IgD-negative memory B cell (primary cell): ENCODE measurements around the gene SPIB. TPM values are rescaled to one million over a fixed set of nuclear protein-coding genes. Genes with fewer than 3 reads are reported as not detected.
"Not testable (repeated sequence)": the region's sequence is repeated elsewhere in the genome, so short reads cannot be mapped to it uniquely, and the experiment has no call there.

Source experiments
- H3K27ac Mint-ChIP-seq, 3 donors: one replicate each; pipeline ENCODE4 v1.8.0; 2020 to 2022; ENCODE audit warnings: mild to moderate bottlenecking in 3 of 3, mixed read lengths in 3 of 3, moderate library complexity in 1 of 3
- H3K27me3 Mint-ChIP-seq: one replicate; pipeline ENCODE4 v1.8.0; 2021; ENCODE audit warnings: mixed read lengths
- H3K36me3 Mint-ChIP-seq: one replicate; pipeline ENCODE4 v1.8.0; 2020; ENCODE audit warnings: mild to moderate bottlenecking, mixed read lengths
- H3K4me1 Mint-ChIP-seq, 3 donors: one replicate each; pipeline ENCODE4 v1.8.0; 2020 to 2022; ENCODE audit warnings: mixed read lengths in 3 of 3, mild to moderate bottlenecking in 1 of 3
- H3K4me3 Mint-ChIP-seq, 4 donors: one replicate each; pipeline ENCODE4 v1.8.0; 2020 to 2022; ENCODE audit warnings: mild to moderate bottlenecking in 4 of 4, mixed read lengths in 4 of 4, moderate library complexity in 3 of 4
- H3K9me3 Mint-ChIP-seq, 3 donors: one replicate each; pipeline ENCODE4 v1.8.0; 2020 to 2021; ENCODE audit warnings: mixed read lengths in 3 of 3, mild to moderate bottlenecking in 1 of 3
- polyA plus RNA-seq: library from polyadenylated mRNA; unstranded; fragments of 300-500 nt; fragmentation: Illumina TruSeq; gene quantifications from one replicate; pipeline ENCODE4 v1.2.3, GENCODE V29; 2021

The SPIB gene
- polyA plus RNA-seq, 1 donor from 2014 or later, result 403 TPM

- Mint-ChIP-seq H3K4me3 (peak within 1 kb of the TSS; percentile 76 to 98 (median 94)), H3K4me1 (peaks cover 8 to 21% (median 16%) of the 10 kb centered on the region in 3 donors), H3K27me3 (peaks cover 2% of the 10 kb centered on the region), H3K36me3 (peaks cover 4% of the 10 kb centered on the region), H3K9me3 (no peaks in the 10 kb centered on the region), H3K27ac (peak within 1 kb of the TSS; percentile 93 to 97 (median 95))
These were observed 34.7 kb upstream of the SPIB start, which contains the start of gene POLD1 for GRCh38 chr19:50383852-50384684. TSS of gene POLD1 (plus strand) at chr19:50384347. CDS start at chr19:50398852, 14,505 bp downstream.

- peak overlapping the region; percentile 93 to 97 (median 95) for H3K27ac Mint-ChIP-seq
- H3K27me3 Mint-ChIP-seq, result peaks cover 2% of the 10 kb centered on the region
- H3K4me1 Mint-ChIP-seq, result peaks cover 6 to 21% (median 16%) of the 10 kb centered on the region in 3 donors
- peak overlapping the region; percentile 76 to 98 (median 94) for H3K4me3 Mint-ChIP-seq
- H3K36me3 Mint-ChIP-seq, result peaks cover 2% of the 10 kb centered on the region
- no peaks in the 10 kb centered on the region for H3K9me3 Mint-ChIP-seq
These were observed 33.8 kb upstream of the SPIB start for GRCh38 chr19:50384685-50385535.

- H3K27ac Mint-ChIP-seq, result peak overlapping the region in 1 of 3 donors; percentile 79
- no peaks in the 10 kb centered on the region for H3K9me3 Mint-ChIP-seq
- peaks cover 2% of the 10 kb centered on the region for H3K27me3 Mint-ChIP-seq
- H3K4me1 Mint-ChIP-seq, result peaks cover 6 to 21% (median 16%) of the 10 kb centered on the region in 3 donors
- H3K4me3 Mint-ChIP-seq, result peak overlapping the region in 1 of 4 donors; percentile 88
- peaks cover 4% of the 10 kb centered on the region for H3K36me3 Mint-ChIP-seq
These were observed 31.4 kb upstream of the SPIB start for GRCh38 chr19:50387176-50387867.

DNA sequence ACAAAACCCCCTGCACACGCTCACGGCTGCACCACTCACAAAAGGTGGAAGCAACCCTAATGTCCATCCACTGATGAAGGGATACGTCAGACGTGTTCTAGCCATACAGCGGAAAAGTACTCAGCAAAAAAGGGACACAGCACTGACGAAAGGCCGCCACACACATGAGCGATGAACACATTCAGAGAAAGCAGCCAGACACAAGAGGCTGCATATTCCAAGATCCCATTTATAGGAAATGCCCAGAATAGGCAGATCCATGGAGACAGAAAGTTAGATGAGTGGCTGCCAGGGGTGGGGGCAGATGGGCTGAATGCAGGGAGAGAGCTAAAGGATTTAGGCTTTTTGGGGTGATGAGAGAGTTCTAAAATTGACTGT lies 30.9 kb upstream of the SPIB start:
- H3K4me3 Mint-ChIP-seq, result peak overlapping the region in 1 of 4 donors; percentile 88
- H3K27ac Mint-ChIP-seq, result peak overlapping the region in 1 of 3 donors; percentile 79
- peaks cover 5% of the 10 kb centered on the region for H3K36me3 Mint-ChIP-seq
- H3K9me3 Mint-ChIP-seq, result no peaks in the 10 kb centered on the region
- peaks cover 2% of the 10 kb centered on the region for H3K27me3 Mint-ChIP-seq
- H3K4me1 Mint-ChIP-seq, result peaks cover 6 to 21% (median 16%) of the 10 kb centered on the region in 3 donors

DNA sequence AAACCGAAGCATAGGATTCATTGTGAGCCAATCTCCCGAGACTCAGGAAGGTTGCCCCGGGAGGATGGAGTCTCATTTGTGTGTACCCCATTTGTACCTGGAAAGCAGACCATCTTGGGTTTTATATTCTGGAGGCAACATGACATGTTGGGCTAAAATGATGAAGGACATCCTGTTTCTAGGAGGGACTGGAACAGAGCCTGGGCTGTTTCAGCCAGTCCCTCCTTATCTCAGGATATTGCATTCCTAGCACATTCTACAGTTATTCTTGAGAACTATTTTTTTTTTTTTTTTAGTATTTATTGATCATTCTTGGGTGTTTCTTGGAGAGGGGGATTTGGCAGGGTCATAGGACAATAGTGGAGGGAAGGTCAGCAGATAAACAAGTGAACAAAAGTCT lies 28.4 kb upstream of the SPIB start:
- H3K4me1 Mint-ChIP-seq, H3K9me3 Mint-ChIP-seq, H3K27me3 Mint-ChIP-seq, H3K27ac Mint-ChIP-seq, H3K4me3 Mint-ChIP-seq, H3K36me3 Mint-ChIP-seq: not testable (repeated sequence)

GRCh38 chr19:50390952-50391351 lies 27.8 kb upstream of the SPIB start:
- not testable (repeated sequence) for H3K27ac Mint-ChIP-seq, H3K36me3 Mint-ChIP-seq, H3K4me1 Mint-ChIP-seq, H3K9me3 Mint-ChIP-seq, H3K27me3 Mint-ChIP-seq, H3K4me3 Mint-ChIP-seq

DNA sequence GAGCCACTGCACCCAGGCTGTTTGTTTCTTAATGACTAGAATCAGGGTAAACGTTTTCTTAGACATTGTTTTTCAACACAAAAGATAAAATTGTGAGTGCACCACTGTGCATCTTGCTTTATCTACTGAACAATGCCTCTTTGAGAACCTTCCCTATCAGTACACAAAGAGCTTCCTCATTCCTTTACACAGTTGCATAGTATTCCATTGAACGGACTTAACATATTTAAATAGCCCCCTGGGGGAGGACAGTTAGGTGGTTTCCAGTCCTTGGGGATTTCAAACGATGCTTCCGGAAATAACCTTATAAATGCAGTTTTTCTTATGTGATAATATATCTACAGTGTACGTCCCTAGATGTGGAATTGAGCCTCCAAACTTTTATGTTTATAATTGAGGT lies 26.0 kb upstream of the SPIB start:
- H3K27me3 Mint-ChIP-seq, result no peaks in the 10 kb centered on the region
- H3K27ac Mint-ChIP-seq, result no peak overlapping the region
- peaks cover 8% of the 10 kb centered on the region for H3K36me3 Mint-ChIP-seq
- no peak overlapping the region for H3K4me3 Mint-ChIP-seq
- peaks cover 0 to 4% (median 4%) of the 10 kb centered on the region in 3 donors for H3K4me1 Mint-ChIP-seq
- no peaks in the 10 kb centered on the region for H3K9me3 Mint-ChIP-seq

DNA sequence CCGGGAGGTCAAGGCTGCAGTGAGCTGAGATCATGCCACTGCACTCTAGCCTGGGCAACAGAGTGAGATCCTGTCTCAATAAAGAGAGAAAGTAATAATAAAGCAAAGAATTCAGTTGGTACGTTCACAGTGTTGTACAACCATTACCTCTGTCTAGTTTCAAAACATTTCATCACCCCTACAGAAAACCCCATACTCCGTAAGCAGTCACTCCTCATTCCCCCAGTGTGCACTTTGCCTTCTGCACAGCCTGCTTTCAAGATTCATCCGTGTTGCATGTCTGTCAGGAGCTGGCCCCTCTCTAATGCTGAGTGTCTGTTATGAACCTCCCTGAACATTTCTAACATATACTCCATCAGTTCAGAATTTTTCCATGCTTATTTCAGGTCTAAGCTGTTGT lies 25.1 kb upstream of the SPIB start:
- H3K9me3 Mint-ChIP-seq, result no peaks in the 10 kb centered on the region
- no peak overlapping the region for H3K4me3 Mint-ChIP-seq
- peaks cover 0 to 4% (median 4%) of the 10 kb centered on the region in 3 donors for H3K4me1 Mint-ChIP-seq
- no peaks in the 10 kb centered on the region for H3K27me3 Mint-ChIP-seq
- H3K27ac Mint-ChIP-seq, result peak overlapping the region in 1 of 3 donors; percentile 47
- H3K36me3 Mint-ChIP-seq, result peaks cover 8% of the 10 kb centered on the region

- Mint-ChIP-seq H3K4me1 (peaks cover 0 to 4% (median 4%) of the 10 kb centered on the region in 3 donors), H3K9me3 (no peaks in the 10 kb centered on the region), H3K27me3 (no peaks in the 10 kb centered on the region), H3K27ac (peak overlapping the region in 1 of 3 donors; percentile 47), H3K4me3 (no peak overlapping the region), H3K36me3 (peaks cover 8% of the 10 kb centered on the region)
These were observed 24.7 kb upstream of the SPIB start for GRCh38 chr19:50394017-50394416.

DNA sequence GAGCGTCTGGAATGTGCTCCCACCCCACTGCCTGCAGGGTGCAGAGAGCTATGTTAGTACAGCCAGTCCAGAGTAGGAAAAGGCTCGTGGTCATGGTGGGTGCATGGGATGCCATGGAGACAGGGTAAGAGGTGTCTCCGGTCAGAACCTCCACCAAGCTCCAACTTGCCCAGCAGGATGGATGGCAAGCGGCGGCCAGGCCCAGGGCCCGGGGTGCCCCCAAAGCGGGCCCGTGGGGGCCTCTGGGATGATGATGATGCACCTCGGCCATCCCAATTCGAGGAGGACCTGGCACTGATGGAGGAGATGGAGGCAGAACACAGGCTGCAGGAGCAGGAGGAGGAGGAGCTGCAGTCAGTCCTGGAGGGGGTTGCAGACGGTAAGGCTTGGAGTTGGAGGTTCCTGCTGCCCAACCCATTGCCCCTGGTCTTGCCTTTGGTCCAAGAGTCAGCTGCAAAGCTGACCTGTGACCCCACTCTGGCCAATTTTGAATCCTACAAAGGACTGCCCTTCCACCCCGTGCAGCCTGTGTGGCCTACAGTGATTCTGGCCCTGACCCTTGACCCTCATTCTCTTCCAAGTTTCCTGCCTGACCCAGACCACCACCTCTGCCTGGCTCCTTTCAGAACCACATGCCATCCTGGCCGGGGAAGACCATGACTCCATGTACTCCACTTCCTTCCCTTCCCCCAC lies 19.9 kb upstream of the SPIB start:
- H3K27me3 Mint-ChIP-seq, result no peaks in the 10 kb centered on the region
- no peak overlapping the region for H3K27ac Mint-ChIP-seq
- peaks cover 5% of the 10 kb centered on the region for H3K36me3 Mint-ChIP-seq
- no peaks in the 10 kb centered on the region for H3K9me3 Mint-ChIP-seq
- peaks cover 0 to 5% (median 4%) of the 10 kb centered on the region in 3 donors for H3K4me1 Mint-ChIP-seq
- H3K4me3 Mint-ChIP-seq, result no peak overlapping the region

DNA sequence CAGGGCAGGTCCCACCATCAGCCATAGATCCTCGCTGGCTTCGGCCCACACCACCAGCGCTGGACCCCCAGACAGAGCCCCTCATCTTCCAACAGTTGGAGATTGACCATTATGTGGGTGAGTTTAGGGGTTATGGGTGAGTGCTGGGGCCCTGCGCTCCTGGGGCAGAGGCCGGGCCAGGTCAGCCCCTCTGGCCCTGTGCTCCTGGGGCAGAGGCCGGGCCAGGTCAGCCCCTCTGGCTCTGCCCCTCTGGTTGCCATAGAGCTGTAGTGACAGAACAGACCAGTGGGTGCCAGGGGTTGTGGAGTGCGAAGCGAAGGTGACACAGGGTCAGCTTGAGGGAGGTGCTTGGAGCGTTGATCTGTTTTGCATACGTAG lies 19.4 kb upstream of the SPIB start:
- peak overlapping the region in 1 of 3 donors; percentile 28 for H3K27ac Mint-ChIP-seq
- peaks cover 0 to 5% (median 4%) of the 10 kb centered on the region in 3 donors for H3K4me1 Mint-ChIP-seq
- no peak overlapping the region for H3K4me3 Mint-ChIP-seq
- H3K9me3 Mint-ChIP-seq, result no peaks in the 10 kb centered on the region
- H3K36me3 Mint-ChIP-seq, result peaks cover 3% of the 10 kb centered on the region
- no peaks in the 10 kb centered on the region for H3K27me3 Mint-ChIP-seq

GRCh38 chr19:50401605-50402450 lies 16.9 kb upstream of the SPIB start:
- Mint-ChIP-seq H3K9me3 (no peaks in the 10 kb centered on the region), H3K27me3 (no peaks in the 10 kb centered on the region), H3K27ac (no peak overlapping the region), H3K4me3 (no peak overlapping the region), H3K4me1 (peaks cover 0 to 3% (median 3%) of the 10 kb centered on the region in 3 donors), H3K36me3 (peaks cover 5% of the 10 kb centered on the region)

GRCh38 chr19:50402544-50403301 lies 16.0 kb upstream of the SPIB start:
- H3K4me1 Mint-ChIP-seq, result peaks cover 0 to 3% (median 1%) of the 10 kb centered on the region in 3 donors
- no peaks in the 10 kb centered on the region for H3K27me3 Mint-ChIP-seq
- no peaks in the 10 kb centered on the region for H3K9me3 Mint-ChIP-seq
- H3K4me3 Mint-ChIP-seq, result no peak overlapping the region
- H3K36me3 Mint-ChIP-seq, result peaks cover 5% of the 10 kb centered on the region
- no peak overlapping the region for H3K27ac Mint-ChIP-seq
